Fibroblast of lung (primary cell): Measurements from ENCODE around the gene DKK2.

Source experiments
- CTCF ChIP-seq, 2 donors: IDR thresholded peaks in 1 of 2; conservative IDR thresholded peaks in 1 of 2; 1 replicate in 1 of 2; 2 replicates in 1 of 2; pipeline ENCODE4 v1.5.1; 2011 to 2012; ENCODE audit warnings: low read length in 2 of 2, control low read depth in 1 of 2, inconsistent platforms in 1 of 2, low read depth in 1 of 2, mild to moderate bottlenecking in 1 of 2
- EZH2 ChIP-seq: IDR thresholded peaks from 2 replicates; pipeline ENCODE4 v1.5.1; 2012; ENCODE audit warnings: low read length, control low read depth, mild to moderate bottlenecking; ENCODE audit errors: missing control alignments

GRCh38 chr4:107068116-107068515 lies 32.0 kb upstream of the DKK2 start:
- TF ChIP-seq CTCF (conservative IDR thresholded peaks at IDR 0.05 in 1 of 2, IDR thresholded peaks at IDR 0.05 in 1 of 2; ENCODE audit: low read depth in 1 of 2, low read length in 2 of 2) (no peak), EZH2 (no peak)
